Retinal pigment epithelial cell (primary cell): ENCODE measurements around the gene NSMF.

Source experiments
- DNase-seq: peaks from one replicate; pipeline ENCODE4 v3.0.0-alpha.2; 2010; ENCODE audit warnings: low read depth
- H3K4me3 ChIP-seq: 2 replicates; pipeline ENCODE4 v1.5.1; 2011; ENCODE audit warnings: mild to moderate bottlenecking, low read length, control low read depth, moderate library complexity
- TF ChIP-seq, protein P1 (sequence below): conservative IDR thresholded peaks from 2 replicates; pipeline ENCODE4 v1.5.1; 2011; ENCODE audit warnings: low read depth, low read length, control low read depth, inconsistent platforms

The NSMF gene

DNA sequence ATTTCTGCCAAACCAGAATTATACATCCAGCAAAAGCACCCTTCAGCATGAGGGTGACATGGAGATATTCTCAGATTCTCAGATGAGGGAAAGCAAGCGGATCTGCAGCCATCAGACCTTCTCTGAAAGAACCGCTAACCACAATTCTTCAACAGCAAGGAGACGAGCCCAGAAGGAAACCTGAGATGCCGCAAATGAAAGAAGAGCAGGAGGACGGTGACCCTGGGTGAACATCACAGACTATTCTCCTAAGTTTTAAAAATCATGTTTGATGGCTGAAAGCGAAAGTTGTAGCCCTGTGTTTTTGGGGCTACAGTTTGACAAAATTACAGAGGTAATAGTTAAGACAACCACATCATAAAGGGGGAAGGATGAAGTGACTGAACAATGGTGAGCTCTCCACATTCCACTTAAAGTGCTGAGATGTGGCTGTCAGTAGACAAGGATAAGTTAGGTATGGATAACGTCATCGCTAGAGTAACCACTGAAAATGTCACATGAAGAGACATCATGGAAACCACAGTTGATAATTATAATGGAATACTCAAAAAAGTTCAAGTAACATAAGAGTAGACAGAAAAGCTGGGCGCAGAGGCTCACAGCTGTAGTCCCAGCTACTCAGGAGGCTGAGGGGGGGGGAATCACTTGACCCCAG is 31.5 kb upstream of the NSMF start:
- no peak for DNase-seq
- H3K4me3 ChIP-seq = no peak overlapping the region
- TF ChIP-seq, protein P1, sequence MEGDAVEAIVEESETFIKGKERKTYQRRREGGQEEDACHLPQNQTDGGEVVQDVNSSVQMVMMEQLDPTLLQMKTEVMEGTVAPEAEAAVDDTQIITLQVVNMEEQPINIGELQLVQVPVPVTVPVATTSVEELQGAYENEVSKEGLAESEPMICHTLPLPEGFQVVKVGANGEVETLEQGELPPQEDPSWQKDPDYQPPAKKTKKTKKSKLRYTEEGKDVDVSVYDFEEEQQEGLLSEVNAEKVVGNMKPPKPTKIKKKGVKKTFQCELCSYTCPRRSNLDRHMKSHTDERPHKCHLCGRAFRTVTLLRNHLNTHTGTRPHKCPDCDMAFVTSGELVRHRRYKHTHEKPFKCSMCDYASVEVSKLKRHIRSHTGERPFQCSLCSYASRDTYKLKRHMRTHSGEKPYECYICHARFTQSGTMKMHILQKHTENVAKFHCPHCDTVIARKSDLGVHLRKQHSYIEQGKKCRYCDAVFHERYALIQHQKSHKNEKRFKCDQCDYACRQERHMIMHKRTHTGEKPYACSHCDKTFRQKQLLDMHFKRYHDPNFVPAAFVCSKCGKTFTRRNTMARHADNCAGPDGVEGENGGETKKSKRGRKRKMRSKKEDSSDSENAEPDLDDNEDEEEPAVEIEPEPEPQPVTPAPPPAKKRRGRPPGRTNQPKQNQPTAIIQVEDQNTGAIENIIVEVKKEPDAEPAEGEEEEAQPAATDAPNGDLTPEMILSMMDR = no peak

DNA sequence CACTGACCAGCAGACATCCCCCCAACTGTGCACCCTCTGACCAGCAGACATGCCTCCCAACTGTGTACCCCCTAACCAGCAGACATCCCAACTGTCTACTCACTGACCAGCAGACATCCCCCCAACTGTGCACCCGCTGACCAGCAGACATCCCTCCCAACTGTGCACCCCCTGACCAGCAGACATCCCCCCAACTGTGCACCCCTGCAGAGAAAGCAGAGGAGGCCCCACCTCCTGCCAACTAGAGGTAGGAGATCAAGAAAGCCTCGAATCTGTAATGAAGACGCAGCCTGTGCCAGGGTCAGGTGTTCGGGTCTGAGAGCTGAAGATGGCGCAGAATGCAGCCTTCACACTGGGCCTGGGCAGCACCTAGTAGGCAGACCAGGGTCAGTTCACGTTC is 29.8 kb upstream of the NSMF start:
- TF ChIP-seq, protein P1 = no peak
- no peak overlapping the region for H3K4me3 ChIP-seq
- no peak for DNase-seq

DNA sequence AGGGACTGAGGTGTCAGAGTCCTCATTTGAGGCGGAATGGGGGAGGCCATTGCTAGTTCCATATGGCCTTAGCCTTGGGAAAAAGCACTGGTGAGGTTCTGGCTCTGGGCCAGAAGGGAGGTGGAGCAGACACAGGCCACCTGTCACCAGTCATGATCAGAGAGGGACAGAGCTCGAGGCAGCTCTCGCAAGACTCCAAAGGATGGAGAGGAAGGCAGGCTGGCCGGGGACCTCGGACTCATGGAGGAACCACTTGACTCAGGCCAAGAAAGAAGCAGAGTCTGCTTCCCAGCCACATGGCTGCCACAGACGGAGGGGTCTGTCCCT is 29.2 kb upstream of the NSMF start:
- TF ChIP-seq, protein P1 = no peak
- no peak for DNase-seq
- H3K4me3 ChIP-seq = no peak overlapping the region

DNA sequence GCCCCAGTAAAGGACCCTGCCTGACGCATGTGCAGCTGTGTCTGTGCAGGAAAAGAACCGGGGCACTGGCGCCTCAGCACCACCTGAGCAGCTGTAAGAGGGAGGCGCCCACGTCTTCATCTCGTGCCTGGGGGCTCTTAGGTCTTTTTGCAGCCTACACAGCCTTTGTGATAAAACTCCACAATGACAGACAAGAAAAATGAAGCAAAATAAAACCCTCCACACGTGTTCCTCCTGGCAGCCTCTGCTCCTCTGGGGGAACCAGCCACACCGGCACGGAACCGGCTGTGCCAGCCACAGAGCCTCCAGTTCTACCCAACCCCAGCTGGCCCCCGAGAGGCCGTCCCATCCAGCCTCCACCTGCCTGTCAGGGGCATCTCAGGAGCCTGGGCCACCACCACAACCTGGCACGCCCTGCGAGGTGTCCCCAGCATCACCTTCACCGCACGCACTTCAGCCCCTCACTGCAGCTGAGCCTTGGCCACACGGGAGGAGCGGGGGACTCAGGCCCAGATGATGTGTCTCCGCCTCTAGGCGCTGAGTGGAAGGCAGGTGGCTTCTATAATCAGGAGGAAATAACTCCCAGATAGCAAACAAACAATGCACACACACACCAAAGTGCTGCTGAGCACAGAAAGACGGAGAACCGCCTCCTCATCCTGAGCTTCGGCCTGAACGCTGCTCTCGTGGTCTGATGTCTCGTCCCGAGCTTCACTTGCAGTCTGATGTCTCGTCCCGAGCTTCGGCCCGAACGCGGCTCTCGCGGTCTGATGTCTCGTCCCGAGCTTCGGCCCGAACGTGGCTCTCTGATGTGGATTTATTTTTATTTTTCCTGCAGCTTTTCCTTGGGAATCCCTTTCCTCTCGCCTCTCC is 28.6 kb upstream of the NSMF start:
- TF ChIP-seq, protein P1 = no peak
- no peak overlapping the region for H3K4me3 ChIP-seq
- DNase-seq = no peak

DNA sequence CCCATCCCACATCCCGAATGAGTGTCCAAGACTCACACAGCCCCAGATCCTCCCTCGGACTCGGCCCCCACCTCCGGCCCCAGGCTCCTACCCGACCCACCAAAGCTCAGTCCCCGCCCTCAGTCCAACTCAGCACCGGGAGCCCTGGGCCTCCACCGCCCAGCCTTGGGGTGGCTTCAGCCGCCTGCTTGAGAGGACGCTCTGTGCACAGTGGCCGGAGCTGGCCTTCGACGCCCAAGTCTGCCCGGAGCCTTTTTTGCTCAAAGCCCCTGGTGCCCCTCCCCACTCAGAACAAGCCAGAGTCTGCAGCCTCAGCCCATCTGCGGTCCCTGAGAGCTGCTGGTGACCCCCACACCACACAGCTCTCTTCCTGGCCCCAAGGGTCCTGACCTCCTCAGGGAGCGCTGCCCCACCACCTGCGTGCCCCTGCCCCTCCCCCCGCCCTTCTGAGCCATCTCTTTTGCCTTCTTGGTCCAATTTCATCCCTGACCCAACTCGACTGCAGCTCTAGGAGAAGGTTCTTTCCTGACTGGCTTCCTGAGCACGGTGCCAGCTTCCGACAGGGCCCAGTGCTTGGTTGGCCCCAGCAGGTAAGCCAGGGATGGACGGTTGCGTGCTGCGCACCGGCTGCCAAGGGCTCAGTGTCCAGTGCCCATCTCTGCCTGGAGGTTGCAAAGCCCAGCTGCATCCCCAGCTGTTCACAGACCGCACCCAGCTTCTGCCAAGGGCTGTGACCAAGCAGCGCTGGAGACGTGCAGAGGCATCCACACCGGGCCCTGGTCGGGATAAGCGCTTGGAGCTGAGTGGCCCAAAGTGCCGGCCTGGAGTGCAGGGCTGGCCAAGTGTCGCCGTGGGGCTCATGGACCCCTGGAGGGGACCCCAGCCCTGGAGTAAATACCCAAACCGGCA is 27.7 kb upstream of the NSMF start:
- TF ChIP-seq, protein P1 = no peak
- DNase-seq = no peak
- H3K4me3 ChIP-seq = no peak overlapping the region

DNA sequence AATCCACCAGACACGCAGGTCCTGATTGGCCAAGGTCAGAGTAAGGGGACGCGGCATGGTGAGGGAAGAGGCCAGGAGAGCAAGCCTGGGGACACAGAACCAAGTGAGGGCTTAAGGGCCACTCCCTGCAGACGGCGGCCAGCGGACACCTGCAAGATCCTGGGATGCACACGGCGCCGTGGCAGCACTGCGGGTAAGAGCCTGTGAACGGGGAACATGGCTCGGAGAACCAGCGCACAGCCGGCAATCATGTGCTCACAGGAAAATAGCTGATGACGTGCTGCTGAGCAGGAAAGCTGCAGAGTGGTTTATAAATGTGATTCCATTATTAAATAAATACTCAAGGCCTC is 27.0 kb upstream of the NSMF start:
- H3K4me3 ChIP-seq = no peak overlapping the region
- TF ChIP-seq, protein P1 = no peak
- DNase-seq = no peak
